ENCODE measurements around the gene N4BP2L2.

Gene N4BP2L2

GRCh38 chr13:32456591-32456990 is 82.0 kb downstream of the N4BP2L2 start:
- DNase-seq, result no peak

- DNase-seq, result no peak
Observed at GRCh38 chr13:32455594-32455903, 83.0 kb downstream of the N4BP2L2 start.

- DNase-seq, result no peak
Observed at GRCh38 chr13:32454886-32455593, 83.6 kb downstream of the N4BP2L2 start.

- no peak for DNase-seq
Observed at GRCh38 chr13:32453981-32454380, 84.6 kb downstream of the N4BP2L2 start.

GRCh38 chr13:32448972-32449371 is 89.6 kb downstream of the N4BP2L2 start:
- no peak for DNase-seq

GRCh38 chr13:32447894-32448623 is 90.5 kb downstream of the N4BP2L2 start:
- DNase-seq, result no peak

GRCh38 chr13:32446773-32447465 is 91.7 kb downstream of the N4BP2L2 start:
- no peak for DNase-seq

GRCh38 chr13:32446220-32446619 is 92.4 kb downstream of the N4BP2L2 start:
- no peak for DNase-seq

- no peak for DNase-seq
Observed at GRCh38 chr13:32445461-32445860, 93.1 kb downstream of the N4BP2L2 start.

- DNase-seq, result peak; percentile 28
Observed at GRCh38 chr13:32443111-32443510, 95.5 kb downstream of the N4BP2L2 start.

GRCh38 chr13:32438871-32439270 is 99.7 kb downstream of the N4BP2L2 start:
- no peak for DNase-seq

- no peak for DNase-seq
Observed at GRCh38 chr13:32432856-32433255, 105.7 kb downstream of the N4BP2L2 start.

GRCh38 chr13:32431361-32431760 is 107.2 kb downstream of the N4BP2L2 start:
- no peak for DNase-seq

- no peak for DNase-seq
Observed at GRCh38 chr13:32430018-32430747, 108.4 kb downstream of the N4BP2L2 start.

- DNase-seq, result no peak
Observed at GRCh38 chr13:32429433-32429909, 109.1 kb downstream of the N4BP2L2 start.

GRCh38 chr13:32428581-32429432 is 109.8 kb downstream of the N4BP2L2 start:
- DNase-seq, result no peak

- peak; percentile 12 for DNase-seq
Observed at GRCh38 chr13:32427852-32428580, 110.6 kb downstream of the N4BP2L2 start, which contains the start of gene N4BP2L1. Gene N4BP2L1, minus strand, starts transcription at chr13:32428130. Its CDS starts 48 bp downstream, at chr13:32428082.

GRCh38 chr13:32426990-32427851 is 111.4 kb downstream of the N4BP2L2 start:
- no peak for DNase-seq

- no peak for DNase-seq
Observed at GRCh38 chr13:32426191-32426989, 112.2 kb downstream of the N4BP2L2 start.
